NCI-H187 (cell line): ENCODE data around the gene TSR2.
"Not testable (repeated sequence)": the region's sequence is repeated elsewhere in the genome, so short reads cannot be mapped to it uniquely, and the experiment has no call there.

Experiments
- DNase-seq, 2 experiments: peaks; one replicate each; lab custom pipeline; 2025; lab: John Stamatoyannopoulos, UW

The TSR2 gene

GRCh38 chrX:54473993-54474859 is 34.0 kb downstream of the TSR2 start:
- DNase-seq, result no peak

GRCh38 chrX:54479136-54480111 is 39.2 kb downstream of the TSR2 start:
- no peak for DNase-seq

- no peak for DNase-seq
Observed at GRCh38 chrX:54482839-54483593, 42.8 kb downstream of the TSR2 start.

- no peak for DNase-seq
Observed at GRCh38 chrX:54483946-54484345, 43.7 kb downstream of the TSR2 start.

- DNase-seq, result no peak
Observed at GRCh38 chrX:54484666-54485065, 44.5 kb downstream of the TSR2 start.

GRCh38 chrX:54489819-54490218 is 49.6 kb downstream of the TSR2 start:
- DNase-seq, result not testable (repeated sequence)

GRCh38 chrX:54492340-54492739 is 52.1 kb downstream of the TSR2 start:
- DNase-seq, result no peak

- DNase-seq, result no peak
Observed at GRCh38 chrX:54494166-54494988, 54.2 kb downstream of the TSR2 start.
